ENCODE results near the gene PXMP2.

The PXMP2 gene

GRCh38 chr12:132687211-132688164, at the start of gene PXMP2, which contains the start of gene POLE:
Gene PXMP2, plus strand, starts transcription at chr12:132687587. Its CDS starts 84 bp downstream, at chr12:132687671.
Gene POLE, minus strand, starts transcription at chr12:132687342. Its CDS starts 27 bp downstream, at chr12:132687315.
- DNase-seq (ENCODE audit: low read depth in 2 of 2): peak; percentile 91 to 96

- DNase-seq (ENCODE audit: low read depth in 2 of 2): no peak
Observed at GRCh38 chr12:132637811-132638210, 49.6 kb upstream of the PXMP2 start.

- DNase-seq (ENCODE audit: low read depth in 2 of 2): no peak
Observed at GRCh38 chr12:132638541-132639408, 48.6 kb upstream of the PXMP2 start.

GRCh38 chr12:132639956-132640520, 47.3 kb upstream of the PXMP2 start:
- no peak for DNase-seq (ENCODE audit: low read depth in 2 of 2)

- no peak for DNase-seq (ENCODE audit: low read depth in 2 of 2)
Observed at GRCh38 chr12:132640936-132641335, 46.5 kb upstream of the PXMP2 start.

- DNase-seq (ENCODE audit: low read depth in 2 of 2): no peak
Observed at GRCh38 chr12:132641811-132642650, 45.4 kb upstream of the PXMP2 start.

GRCh38 chr12:132642846-132643835, 44.2 kb upstream of the PXMP2 start:
- no peak for DNase-seq (ENCODE audit: low read depth in 2 of 2)

- DNase-seq (ENCODE audit: low read depth in 2 of 2): no peak
Observed at GRCh38 chr12:132646850-132647249, 40.5 kb upstream of the PXMP2 start.

GRCh38 chr12:132647858-132648257, 39.5 kb upstream of the PXMP2 start:
- no peak for DNase-seq (ENCODE audit: low read depth in 2 of 2)

GRCh38 chr12:132648616-132649225, 38.7 kb upstream of the PXMP2 start:
- DNase-seq (ENCODE audit: low read depth in 2 of 2): no peak

- no peak for DNase-seq (ENCODE audit: low read depth in 2 of 2)
Observed at GRCh38 chr12:132649226-132649945, 38.0 kb upstream of the PXMP2 start.

GRCh38 chr12:132651444-132652100, 35.8 kb upstream of the PXMP2 start:
- no peak for DNase-seq (ENCODE audit: low read depth in 2 of 2)

GRCh38 chr12:132653567-132654290, 33.7 kb upstream of the PXMP2 start:
- no peak for DNase-seq (ENCODE audit: low read depth in 2 of 2)

- no peak for DNase-seq (ENCODE audit: low read depth in 2 of 2)
Observed at GRCh38 chr12:132657004-132657727, 30.2 kb upstream of the PXMP2 start.

- DNase-seq (ENCODE audit: low read depth in 2 of 2): no peak
Observed at GRCh38 chr12:132658149-132658894, 29.1 kb upstream of the PXMP2 start.

- no peak for DNase-seq (ENCODE audit: low read depth in 2 of 2)
Observed at GRCh38 chr12:132659146-132659545, 28.2 kb upstream of the PXMP2 start.
